T-helper 22 cell (primary cell): ENCODE measurements around the gene FAM90A26.
A peak's percentile ranks its signal among the peaks of the same experiment; 100 is the strongest.
"Not testable (repeated sequence)": the region's sequence is repeated elsewhere in the genome, so short reads cannot be mapped to it uniquely, and the experiment has no call there.

ENCODE experiments used
- DNase-seq: peaks from one replicate; pipeline ENCODE4 v3.0.0-alpha.2; 2020; ENCODE audit warnings: low read depth

Gene FAM90A26

GRCh38 chr4:9169791-9170459 lies at the start of gene FAM90A26:
FAM90A26 (plus strand) TSS chr4:9170409; CDS start chr4:9173173, 2,764 bp downstream.
- not testable (repeated sequence) for DNase-seq

- not testable (repeated sequence) for DNase-seq
These were observed 47.5 kb upstream of the FAM90A26 start for GRCh38 chr4:9122711-9123110.

- not testable (repeated sequence) for DNase-seq
These were observed 46.6 kb upstream of the FAM90A26 start for GRCh38 chr4:9123572-9124007.

- DNase-seq: not testable (repeated sequence)
These were observed 44.5 kb upstream of the FAM90A26 start for GRCh38 chr4:9125601-9126161.

- DNase-seq: not testable (repeated sequence)
These were observed 38.8 kb upstream of the FAM90A26 start for GRCh38 chr4:9131420-9131819.

- not testable (repeated sequence) for DNase-seq
These were observed 37.4 kb upstream of the FAM90A26 start for GRCh38 chr4:9132849-9133248.

- not testable (repeated sequence) for DNase-seq
These were observed 36.2 kb upstream of the FAM90A26 start for GRCh38 chr4:9134011-9134410.

GRCh38 chr4:9134556-9134955 lies 35.7 kb upstream of the FAM90A26 start:
- not testable (repeated sequence) for DNase-seq

- DNase-seq: not testable (repeated sequence)
These were observed 29.2 kb upstream of the FAM90A26 start for GRCh38 chr4:9141050-9141449.

GRCh38 chr4:9142786-9143185 lies 27.4 kb upstream of the FAM90A26 start:
- not testable (repeated sequence) for DNase-seq

- DNase-seq: no peak
These were observed 26.7 kb upstream of the FAM90A26 start for GRCh38 chr4:9143421-9144080.

- DNase-seq: no peak
These were observed 23.2 kb upstream of the FAM90A26 start for GRCh38 chr4:9146967-9147366.

- not testable (repeated sequence) for DNase-seq
These were observed 22.8 kb upstream of the FAM90A26 start for GRCh38 chr4:9147368-9147767.

- DNase-seq: not testable (repeated sequence)
These were observed 21.4 kb upstream of the FAM90A26 start for GRCh38 chr4:9148611-9149409.

GRCh38 chr4:9151809-9152179 lies 18.4 kb upstream of the FAM90A26 start:
- not testable (repeated sequence) for DNase-seq

- DNase-seq: peak; percentile 90
These were observed 17.8 kb upstream of the FAM90A26 start for GRCh38 chr4:9152180-9153007.

- peak; percentile 92 for DNase-seq
These were observed 17.1 kb upstream of the FAM90A26 start for GRCh38 chr4:9153008-9153570.

GRCh38 chr4:9153571-9154157 lies 16.5 kb upstream of the FAM90A26 start:
- not testable (repeated sequence) for DNase-seq

- not testable (repeated sequence) for DNase-seq
These were observed 14.9 kb upstream of the FAM90A26 start for GRCh38 chr4:9155101-9155886.

GRCh38 chr4:9158392-9158791 lies 11.8 kb upstream of the FAM90A26 start:
- DNase-seq: not testable (repeated sequence)
